HepG2 (cell line): Measurements from ENCODE around the gene TMEM63B.

ENCODE experiments used
- POLR2A ChIP-seq, 2 experiments: IDR thresholded peaks; 2 replicates each; pipeline ENCODE4 v1.6.1; 2011; ENCODE audit warnings: low read depth in 2 of 2, low read length in 2 of 2, mild to moderate bottlenecking in 1 of 2, moderate library complexity in 1 of 2; ENCODE audit not compliant: insufficient read depth in 1 of 2
- RNF2 ChIP-seq: fragments of 450-650 bp; conservative IDR thresholded peaks from 2 replicates; pipeline ENCODE4 v1.6.1; 2016; ENCODE audit warnings: low read depth
- ZFP36 ChIP-seq: fragments of 150-350 bp; IDR thresholded peaks from 2 replicates; pipeline ENCODE4 v1.6.1; 2018; ENCODE audit warnings: borderline replicate concordance, low read length, low read depth; ENCODE audit not compliant: partially characterized antibody
- ZNF24 ChIP-seq: fragments of 450-650 bp; IDR thresholded peaks from 2 replicates; pipeline ENCODE4 v1.6.1; 2017; ENCODE audit warnings: antibody characterized with exemption, mild to moderate bottlenecking
- ZNF317 ChIP-seq: sonication (generic); formaldehyde crosslinking; IDR thresholded peaks from 2 replicates; pipeline ENCODE4 v1.5.0; 2020; ENCODE audit warnings: mild to moderate bottlenecking, missing genetic modification reagents
- TF ChIP-seq, protein P1 (sequence below): sonication (generic); formaldehyde crosslinking; IDR thresholded peaks from 2 replicates; pipeline ENCODE4 v1.8.0; 2022; ENCODE audit warnings: mild to moderate bottlenecking, missing genetic modification reagents; ENCODE audit not compliant: insufficient replicate concordance

DNA sequence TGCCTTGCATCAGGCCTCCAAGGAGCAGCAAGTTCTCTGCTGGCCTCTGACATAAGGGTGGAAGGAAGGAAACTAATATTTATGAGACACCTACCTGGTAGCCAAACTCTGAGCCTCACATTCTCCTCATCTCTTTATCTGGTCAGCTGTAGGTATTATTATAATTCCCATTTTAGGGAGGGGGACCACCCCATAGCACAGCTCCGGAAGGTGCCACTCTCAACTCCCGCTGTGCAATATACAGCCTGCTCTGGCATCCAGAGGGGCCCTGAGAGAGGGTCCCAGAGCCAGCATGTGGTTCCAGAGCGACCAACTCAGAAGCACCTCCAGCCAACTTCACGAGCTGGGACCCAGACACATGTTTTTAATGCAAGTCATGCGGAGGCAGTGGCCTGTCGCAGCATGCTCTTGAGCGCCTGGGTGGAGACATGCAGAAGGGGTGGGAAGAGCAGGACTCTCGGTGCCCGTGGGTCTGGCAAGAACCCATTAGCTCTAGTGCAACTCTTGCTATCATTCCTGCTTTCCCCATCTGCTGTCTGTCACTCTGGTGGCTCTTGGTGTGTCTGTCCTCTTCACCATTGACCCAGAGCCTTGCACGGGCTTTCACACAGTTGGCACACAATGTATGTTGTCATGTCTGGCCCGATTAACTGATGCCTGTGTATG is 74.4 kb downstream of the TMEM63B start:
- TF ChIP-seq ZNF24: no peak
- TF ChIP-seq ZFP36: no peak
- TF ChIP-seq, protein P1, sequence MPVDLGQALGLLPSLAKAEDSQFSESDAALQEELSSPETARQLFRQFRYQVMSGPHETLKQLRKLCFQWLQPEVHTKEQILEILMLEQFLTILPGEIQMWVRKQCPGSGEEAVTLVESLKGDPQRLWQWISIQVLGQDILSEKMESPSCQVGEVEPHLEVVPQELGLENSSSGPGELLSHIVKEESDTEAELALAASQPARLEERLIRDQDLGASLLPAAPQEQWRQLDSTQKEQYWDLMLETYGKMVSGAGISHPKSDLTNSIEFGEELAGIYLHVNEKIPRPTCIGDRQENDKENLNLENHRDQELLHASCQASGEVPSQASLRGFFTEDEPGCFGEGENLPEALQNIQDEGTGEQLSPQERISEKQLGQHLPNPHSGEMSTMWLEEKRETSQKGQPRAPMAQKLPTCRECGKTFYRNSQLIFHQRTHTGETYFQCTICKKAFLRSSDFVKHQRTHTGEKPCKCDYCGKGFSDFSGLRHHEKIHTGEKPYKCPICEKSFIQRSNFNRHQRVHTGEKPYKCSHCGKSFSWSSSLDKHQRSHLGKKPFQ (CRISPR knock-in tag): no peak
- TF ChIP-seq POLR2A (IDR thresholded peaks at IDR 0.05; ENCODE audit: insufficient read depth in 1 of 2, low read depth in 2 of 2, low read length in 2 of 2): no peak
- TF ChIP-seq ZNF317 (CRISPR knock-in tag): no peak
- no peak for TF ChIP-seq RNF2
